ENCODE measurements around the gene KRT75. TPM values are rescaled to one million over a fixed set of nuclear protein-coding genes. Genes with fewer than 3 reads are reported as not detected.
A peak's percentile ranks its signal among the peaks of the same experiment; 100 is the strongest.

KRT75 gene
- total RNA-seq, 1 experiment from 2014 or later: not detected

GRCh38 chr12:52426034-52426433, 8.1 kb downstream of the KRT75 start:
- H3K4me1 ChIP-seq (ENCODE audit: insufficient read depth, low read length): no peaks in the 10 kb centered on the region
- H3K23ac ChIP-seq (ENCODE audit: insufficient read length, low read depth, low read length): no peak overlapping the region
- no peaks in the 10 kb centered on the region for H3K79me1 ChIP-seq (ENCODE audit: insufficient read depth, low read depth, low read length, poor library complexity, severe bottlenecking)
- H3K23me2 ChIP-seq (ENCODE audit: insufficient read length, low read depth, low read length, poor library complexity, severe bottlenecking): no peaks in the 10 kb centered on the region
- H3K9me3 Mint-ChIP-seq: no peaks in the 10 kb centered on the region
- peaks cover 2% of the 10 kb centered on the region; the same call in 1 of the 2 replicates for H3K79me2 ChIP-seq (ENCODE audit: insufficient read depth, low read length)
- H3T11ph ChIP-seq (ENCODE audit: low read length): no peak overlapping the region
- H3K9me3 ChIP-seq (ENCODE audit: control insufficient read depth, low read depth, low read length): no peaks in the 10 kb centered on the region
- H3K56ac ChIP-seq (ENCODE audit: insufficient read length, low read depth, low read length): no peak overlapping the region
- H2BK15ac ChIP-seq (ENCODE audit: low read depth, low read length): no peak overlapping the region
- no peaks in the 10 kb centered on the region for H3K36me3 Mint-ChIP-seq (ENCODE audit: insufficient read depth in 1 of 3, low read depth in 3 of 3)
- no peaks in the 10 kb centered on the region for H4K20me1 ChIP-seq (ENCODE audit: control insufficient read depth, insufficient read depth, insufficient read length)
- H2BK5ac ChIP-seq (ENCODE audit: insufficient read length, low read length): no peak overlapping the region
- H2BK12ac ChIP-seq (ENCODE audit: insufficient read length, low read depth, low read length): no peak overlapping the region
- no peak overlapping the region for H4K91ac ChIP-seq (ENCODE audit: insufficient read length, low read depth, low read length)
- H3K14ac ChIP-seq (ENCODE audit: insufficient read depth, low read length): no peak overlapping the region
- H2AK5ac ChIP-seq (ENCODE audit: insufficient read length, low read length): no peak overlapping the region
- no peak overlapping the region for H3K4me2 ChIP-seq (ENCODE audit: insufficient read depth, insufficient read length, low read length)
- H4K8ac ChIP-seq (replicated peaks; ENCODE audit: insufficient read length, low read depth, low read length): no peak overlapping the region
- TF ChIP-seq, protein P1, sequence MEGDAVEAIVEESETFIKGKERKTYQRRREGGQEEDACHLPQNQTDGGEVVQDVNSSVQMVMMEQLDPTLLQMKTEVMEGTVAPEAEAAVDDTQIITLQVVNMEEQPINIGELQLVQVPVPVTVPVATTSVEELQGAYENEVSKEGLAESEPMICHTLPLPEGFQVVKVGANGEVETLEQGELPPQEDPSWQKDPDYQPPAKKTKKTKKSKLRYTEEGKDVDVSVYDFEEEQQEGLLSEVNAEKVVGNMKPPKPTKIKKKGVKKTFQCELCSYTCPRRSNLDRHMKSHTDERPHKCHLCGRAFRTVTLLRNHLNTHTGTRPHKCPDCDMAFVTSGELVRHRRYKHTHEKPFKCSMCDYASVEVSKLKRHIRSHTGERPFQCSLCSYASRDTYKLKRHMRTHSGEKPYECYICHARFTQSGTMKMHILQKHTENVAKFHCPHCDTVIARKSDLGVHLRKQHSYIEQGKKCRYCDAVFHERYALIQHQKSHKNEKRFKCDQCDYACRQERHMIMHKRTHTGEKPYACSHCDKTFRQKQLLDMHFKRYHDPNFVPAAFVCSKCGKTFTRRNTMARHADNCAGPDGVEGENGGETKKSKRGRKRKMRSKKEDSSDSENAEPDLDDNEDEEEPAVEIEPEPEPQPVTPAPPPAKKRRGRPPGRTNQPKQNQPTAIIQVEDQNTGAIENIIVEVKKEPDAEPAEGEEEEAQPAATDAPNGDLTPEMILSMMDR (conservative IDR thresholded peaks at IDR 0.05): no peak
- H3K27me3 Mint-ChIP-seq (ENCODE audit: low read depth): peaks cover 33% of the 10 kb centered on the region
- DNase-seq: no peak
- no CpG with 5 or more reads among the region's 2 CpGs for WGBS (ENCODE audit: extremely low coverage, insufficient read length, low lambda C conversion rate)
- peaks cover 9 to 13% of the 10 kb centered on the region in 2 experiments; a peak in 3 of 4 replicates for H3K4me1 Mint-ChIP-seq
- H3K27ac Mint-ChIP-seq: peak overlapping the region in 1 of 3 experiments; percentile 68; a peak in 2 of 7 replicates
- H2BK20ac ChIP-seq (ENCODE audit: low read depth, low read length, poor library complexity, severe bottlenecking): no peak overlapping the region
- H2BK120ac ChIP-seq (ENCODE audit: low read depth, low read length, poor library complexity, severe bottlenecking): no peak overlapping the region
- H3K27me3 ChIP-seq (ENCODE audit: insufficient read depth, low read length): no peaks in the 10 kb centered on the region
- H3K27ac ChIP-seq (ENCODE audit: insufficient read length, low read depth, low read length): no peak overlapping the region
- no peak overlapping the region for H3K4me3 Mint-ChIP-seq
- no peak overlapping the region for H3K18ac ChIP-seq (ENCODE audit: insufficient read length, low read depth, low read length)
- H3K9ac ChIP-seq (ENCODE audit: extremely low read depth, insufficient read length, low read length): no peak overlapping the region
- H2AFZ ChIP-seq (ENCODE audit: low read length): no peak overlapping the region
- no peak overlapping the region for H4K5ac ChIP-seq (ENCODE audit: insufficient read length, low read depth, low read length)
- H3K4ac ChIP-seq (ENCODE audit: low read depth, low read length): no peak overlapping the region
